GM19468 (cell line): ENCODE data around the gene SCLY.

Source experiments
- ATAC-seq: cut with Tn5 transposase; IDR thresholded peaks from one replicate; pipeline ENCODE4 v1.9.1; 2021; ENCODE audit warnings: mild to moderate bottlenecking, moderate library complexity, moderate number of reproducible peaks; ENCODE audit not compliant: unreplicated experiment; ENCODE audit errors: extremely low read depth

The SCLY gene

GRCh38 chr2:238094438-238095022, 33.7 kb downstream of the SCLY start:
- no peak for ATAC-seq

DNA sequence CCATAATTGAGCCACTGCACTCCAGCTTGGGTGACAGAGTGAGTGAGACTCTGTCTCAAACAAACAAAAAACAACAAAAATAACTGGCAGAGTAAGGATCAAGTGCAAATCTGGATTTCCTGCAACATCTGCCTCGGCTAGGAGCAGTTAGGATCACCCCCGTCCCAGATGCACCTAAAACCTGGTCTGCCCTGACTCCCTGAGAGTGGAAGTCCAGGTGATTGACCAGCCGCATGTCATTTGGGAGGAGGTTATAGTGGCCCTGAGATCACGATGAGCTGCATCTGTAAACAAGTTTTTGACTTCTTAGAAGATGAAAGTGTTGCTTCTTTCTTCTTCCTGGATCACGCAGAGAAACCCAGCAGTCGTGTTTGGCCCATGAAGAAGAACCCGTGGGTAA, 34.3 kb downstream of the SCLY start:
- ATAC-seq: no peak

GRCh38 chr2:238096311-238097011, 35.7 kb downstream of the SCLY start:
- ATAC-seq: no peak

GRCh38 chr2:238097201-238097987, 36.6 kb downstream of the SCLY start:
- ATAC-seq: no peak

GRCh38 chr2:238097988-238098871, 37.4 kb downstream of the SCLY start:
- ATAC-seq: no peak

DNA sequence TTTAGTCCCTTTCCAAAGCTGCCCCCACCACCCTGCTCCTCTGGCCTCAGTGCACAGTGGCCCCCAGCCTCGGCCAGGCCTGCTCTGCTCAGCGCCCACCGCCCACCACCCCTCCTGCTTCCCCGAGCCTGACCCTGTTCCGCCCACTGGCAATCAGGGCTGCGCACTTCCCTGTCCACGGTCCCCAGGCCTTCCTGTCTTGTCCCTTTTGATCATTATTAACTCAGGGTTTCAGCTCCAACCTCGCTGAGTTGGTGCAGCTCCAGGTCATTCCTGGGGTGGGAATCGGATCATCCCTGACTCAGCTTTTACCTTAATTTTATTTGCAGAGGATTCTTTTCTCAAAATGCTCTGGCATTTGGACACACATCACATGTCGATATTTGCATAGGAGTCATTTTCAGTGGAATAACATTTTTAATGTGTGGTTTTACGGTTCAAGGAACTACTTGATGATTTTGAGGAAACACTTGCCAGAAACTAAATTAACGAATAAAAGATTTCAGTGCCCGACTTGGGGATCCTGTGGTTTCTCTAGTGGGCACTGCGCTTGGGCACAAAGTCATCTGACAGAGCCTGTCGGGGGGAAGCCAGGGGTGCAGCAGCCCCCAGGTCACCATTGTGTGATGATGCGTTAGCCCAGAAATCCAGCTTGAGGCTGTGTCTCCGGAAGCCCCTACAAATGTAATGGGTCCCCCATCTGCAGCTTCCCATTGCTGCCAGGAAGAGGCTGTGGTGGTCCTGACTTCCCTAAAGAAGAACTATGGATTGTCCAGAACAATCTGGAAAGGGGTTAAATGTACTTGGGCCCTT, 38.3 kb downstream of the SCLY start:
- ATAC-seq: no peak

DNA sequence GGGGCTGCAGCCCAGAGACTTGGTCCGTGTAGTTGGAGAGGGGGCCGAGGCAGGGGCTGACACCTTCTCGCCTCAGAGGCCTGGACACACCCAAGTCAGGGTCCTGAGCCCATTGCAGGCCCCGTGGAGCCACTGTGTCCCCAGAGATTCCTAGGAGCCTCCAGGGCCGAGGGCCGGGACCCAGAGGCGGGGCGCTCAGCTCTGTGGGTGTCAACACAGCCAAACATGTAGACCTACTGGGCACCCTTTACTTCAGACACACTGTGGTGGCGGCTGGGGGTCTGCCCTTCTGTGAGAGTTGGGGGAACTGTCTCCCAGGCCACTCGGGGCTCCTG, 38.9 kb downstream of the SCLY start:
- no peak for ATAC-seq

- no peak for ATAC-seq
Measured at GRCh38 chr2:238100049-238100820, 39.4 kb downstream of the SCLY start, which contains the start of gene ESPNL. TSS of gene ESPNL (plus strand) at chr2:238100340. CDS start at chr2:238100420, 80 bp downstream.

GRCh38 chr2:238100821-238101771, 40.3 kb downstream of the SCLY start:
- no peak for ATAC-seq

DNA sequence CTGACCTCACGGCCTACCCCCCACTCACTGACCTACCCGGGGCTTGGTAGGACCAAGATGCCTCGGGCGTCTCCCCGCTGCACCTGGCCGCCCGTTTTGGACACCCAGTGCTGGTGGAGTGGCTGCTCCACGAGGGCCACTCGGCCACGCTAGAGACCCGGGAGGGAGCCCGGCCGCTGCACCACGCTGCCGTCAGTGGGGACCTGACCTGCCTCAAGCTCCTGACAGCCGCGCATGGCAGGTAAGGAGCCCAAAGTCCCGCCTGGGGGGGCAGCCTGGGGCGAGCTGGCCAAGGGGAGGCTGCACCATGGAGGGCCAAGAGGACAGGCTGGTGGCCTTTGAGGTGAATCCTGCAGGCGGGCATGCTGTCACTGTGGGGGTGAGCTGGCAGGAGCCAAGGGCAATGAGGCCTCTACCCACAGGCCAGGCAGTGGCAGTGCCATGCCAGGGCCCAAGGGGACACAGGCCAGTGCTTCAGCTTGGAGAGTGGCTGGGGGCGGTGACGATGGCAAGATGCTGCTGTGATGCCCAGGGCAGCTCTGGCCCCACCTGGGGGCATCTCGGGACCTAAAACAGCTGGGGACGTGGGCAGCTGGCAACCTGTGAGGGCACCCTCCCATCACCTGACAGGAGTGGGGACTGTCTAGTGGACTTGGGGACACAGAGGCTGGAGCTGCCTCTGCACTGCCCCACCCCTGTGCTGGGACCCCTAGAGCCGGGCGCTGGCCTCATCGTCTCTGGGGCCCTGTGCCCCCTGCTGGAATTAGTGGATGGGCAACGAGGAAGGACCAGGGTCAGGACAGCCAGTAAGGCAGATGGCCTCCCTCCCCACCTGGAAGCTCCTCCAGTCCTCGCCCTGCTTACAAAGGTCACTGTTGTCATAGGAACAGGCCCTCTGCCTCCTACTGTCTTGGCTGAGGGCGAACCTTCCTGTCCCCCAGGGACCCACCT, 41.4 kb downstream of the SCLY start:
- no peak for ATAC-seq

DNA sequence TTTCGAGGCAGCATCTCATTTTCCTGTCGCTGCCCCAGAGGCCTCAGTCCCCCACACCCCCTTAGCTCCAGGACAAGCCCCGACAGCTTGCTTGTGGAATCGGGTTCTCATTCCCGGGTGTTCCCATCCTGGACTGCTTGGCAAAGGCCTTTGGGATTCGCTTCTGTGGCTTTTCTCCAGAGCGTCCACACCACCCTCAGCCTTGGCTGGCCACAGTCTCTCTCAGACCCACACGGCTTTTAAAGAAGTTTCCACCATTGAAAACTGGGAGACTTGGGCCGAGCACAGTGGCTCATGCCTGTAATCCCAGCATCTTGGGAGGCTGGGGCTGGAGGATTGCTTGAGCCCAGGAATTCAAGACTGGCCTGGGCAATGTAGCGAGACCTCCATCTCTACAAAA, 42.1 kb downstream of the SCLY start:
- no peak for ATAC-seq

- no peak for ATAC-seq
Measured at GRCh38 chr2:238103465-238104225, 42.8 kb downstream of the SCLY start.

DNA sequence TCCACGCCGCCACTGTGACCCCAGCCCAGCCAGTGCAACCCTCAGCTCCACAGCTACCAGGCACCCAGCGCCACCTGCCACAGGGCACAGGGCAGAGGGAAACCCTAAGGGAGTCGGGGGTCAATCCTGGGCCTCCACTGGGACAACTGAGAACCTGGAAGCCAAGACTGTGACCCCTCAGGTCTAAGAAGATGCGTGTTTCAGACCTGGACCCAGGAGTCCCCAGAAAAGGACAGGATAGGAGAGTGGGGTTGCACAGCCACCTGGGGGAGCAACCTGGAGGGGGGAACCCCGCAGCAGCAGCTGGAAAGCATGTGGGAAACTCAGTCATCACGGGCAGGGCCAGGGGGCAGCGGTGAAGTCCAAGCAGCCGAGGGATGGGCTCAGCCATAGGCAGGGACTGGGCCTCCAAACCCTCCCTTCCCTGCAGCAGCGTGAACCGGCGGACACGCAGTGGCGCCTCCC, 43.5 kb downstream of the SCLY start:
- ATAC-seq: no peak

DNA sequence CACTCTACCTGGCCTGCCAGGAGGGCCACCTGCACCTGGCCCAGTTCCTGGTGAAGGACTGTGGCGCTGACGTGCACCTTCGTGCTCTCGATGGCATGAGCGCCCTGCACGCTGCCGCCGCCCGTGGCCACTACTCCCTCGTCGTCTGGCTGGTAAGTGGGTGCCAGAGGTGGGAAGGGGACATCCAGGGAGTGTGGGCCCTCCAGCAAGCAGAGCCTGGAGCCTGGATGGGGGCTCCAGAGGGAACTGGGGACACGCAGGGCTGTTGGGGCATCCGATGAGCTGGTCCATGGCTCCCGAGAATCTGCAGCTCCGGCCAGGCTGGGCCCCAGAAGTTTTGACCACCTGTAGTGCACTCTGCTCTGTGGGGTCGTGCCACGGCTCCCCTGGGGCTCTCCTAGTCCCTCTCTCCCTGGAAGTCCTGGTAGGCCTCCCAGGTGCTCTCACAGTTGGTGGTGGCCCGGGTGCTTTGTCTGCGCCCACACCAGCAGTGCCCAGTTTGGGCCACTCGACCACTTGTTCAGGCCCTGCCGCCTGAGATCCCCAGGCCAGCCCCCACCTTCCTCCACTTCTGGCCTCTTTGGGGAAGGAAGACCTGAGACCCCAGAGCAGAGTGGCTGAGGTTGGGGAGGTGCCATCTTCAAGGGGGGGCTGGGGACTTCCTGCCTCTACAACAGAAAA, 44.0 kb downstream of the SCLY start:
- no peak for ATAC-seq
